ENCODE results near the gene PARL.
A peak's percentile ranks its signal among the peaks of the same experiment; 100 is the strongest.

Gene PARL

GRCh38 chr3:183815951-183816475, 68.7 kb downstream of the PARL start:
- Histone ChIP-seq H3K36me3 (replicated peaks; ENCODE audit: insufficient read depth, low read length) (no peaks in the 10 kb centered on the region), H2AFZ (ENCODE audit: low read length) (no peak overlapping the region), H3K9me2 (replicated peaks; ENCODE audit: insufficient read depth, low read length) (no peaks in the 10 kb centered on the region), H3K27me3 (replicated peaks; ENCODE audit: insufficient read depth, low read length) (no peaks in the 10 kb centered on the region), H3K9ac (ENCODE audit: low read length) (peak overlapping the region; percentile 36; the same call in 1 of the 2 replicates), H3K4me2 (ENCODE audit: low read depth, low read length) (peak overlapping the region; percentile 48), H3K79me2 (ENCODE audit: low read length) (no peaks in the 10 kb centered on the region), H3K27ac (ENCODE audit: low read length) (peak overlapping the region; percentile 76), H3F3A (ENCODE audit: insufficient read depth, low read length) (peaks cover 24% of the 10 kb centered on the region), H3K4me3 (ENCODE audit: low read length) (peak overlapping the region; percentile 18; the same call in 1 of the 2 replicates), H3K9me3 (replicated peaks; ENCODE audit: insufficient read depth, low read length) (no peaks in the 10 kb centered on the region), H3K4me1 (ENCODE audit: low read length) (peaks cover 23% of the 10 kb centered on the region), H4K20me1 (ENCODE audit: insufficient read depth, low read length) (no peaks in the 10 kb centered on the region)
- DNase-seq, result peak; percentile 69
- TF ChIP-seq EZH2phosphoT487 (IDR thresholded peaks at IDR 0.05; ENCODE audit: low read length) (no peak), EZH2 (optimal IDR thresholded peaks at IDR 0.05; ENCODE audit: low read depth, low read length) (no peak), CTCF (IDR thresholded peaks at IDR 0.05; ENCODE audit: low read length) (no peak)

- Histone ChIP-seq H3K4me2 (ENCODE audit: low read depth, low read length) (peak overlapping the region; percentile 48), H3K79me2 (ENCODE audit: low read length) (no peaks in the 10 kb centered on the region), H4K20me1 (ENCODE audit: insufficient read depth, low read length) (no peaks in the 10 kb centered on the region), H3K36me3 (replicated peaks; ENCODE audit: insufficient read depth, low read length) (no peaks in the 10 kb centered on the region), H3K27me3 (replicated peaks; ENCODE audit: insufficient read depth, low read length) (no peaks in the 10 kb centered on the region), H3K27ac (ENCODE audit: low read length) (peak overlapping the region; percentile 76), H3K9ac (ENCODE audit: low read length) (peak overlapping the region; percentile 36; the same call in 1 of the 2 replicates), H3K9me2 (replicated peaks; ENCODE audit: insufficient read depth, low read length) (no peaks in the 10 kb centered on the region), H3K9me3 (replicated peaks; ENCODE audit: insufficient read depth, low read length) (no peaks in the 10 kb centered on the region), H2AFZ (ENCODE audit: low read length) (peak overlapping the region; percentile 21), H3F3A (ENCODE audit: insufficient read depth, low read length) (peaks cover 24% of the 10 kb centered on the region), H3K4me1 (ENCODE audit: low read length) (peaks cover 23% of the 10 kb centered on the region), H3K4me3 (ENCODE audit: low read length) (peak overlapping the region; percentile 18; the same call in 1 of the 2 replicates)
- TF ChIP-seq EZH2phosphoT487 (IDR thresholded peaks at IDR 0.05; ENCODE audit: low read length) (no peak), EZH2 (optimal IDR thresholded peaks at IDR 0.05; ENCODE audit: low read depth, low read length) (no peak), CTCF (IDR thresholded peaks at IDR 0.05; ENCODE audit: low read length) (no peak)
- peak; percentile 76 for DNase-seq
Observed at GRCh38 chr3:183815563-183815940, 69.1 kb downstream of the PARL start.

- H3K4me1 ChIP-seq (ENCODE audit: low read length), result peaks cover 23% of the 10 kb centered on the region
- H3K9me3 ChIP-seq (replicated peaks; ENCODE audit: insufficient read depth, low read length), result no peaks in the 10 kb centered on the region
- TF ChIP-seq CTCF (IDR thresholded peaks at IDR 0.05; ENCODE audit: low read length) (no peak), EZH2 (optimal IDR thresholded peaks at IDR 0.05; ENCODE audit: low read depth, low read length) (no peak), EZH2phosphoT487 (IDR thresholded peaks at IDR 0.05; ENCODE audit: low read length) (no peak)
- 0 out of 2 replicates have a peak, but pooled peaks cover 5% of the 10 kb centered on the region for H3K36me3 ChIP-seq (replicated peaks; ENCODE audit: insufficient read depth, low read length)
- H3K4me2 ChIP-seq (ENCODE audit: low read depth, low read length), result no peak overlapping the region; the same call in 1 of the 2 replicates
- H3K9me2 ChIP-seq (replicated peaks; ENCODE audit: insufficient read depth, low read length), result no peaks in the 10 kb centered on the region
- H3K79me2 ChIP-seq (ENCODE audit: low read length), result no peaks in the 10 kb centered on the region
- no peaks in the 10 kb centered on the region for H4K20me1 ChIP-seq (ENCODE audit: insufficient read depth, low read length)
- peak overlapping the region; percentile 76; the same call in 1 of the 2 replicates for H3K27ac ChIP-seq (ENCODE audit: low read length)
- H3F3A ChIP-seq (ENCODE audit: insufficient read depth, low read length), result peaks cover 24% of the 10 kb centered on the region
- DNase-seq, result no peak
- no peak overlapping the region for H3K9ac ChIP-seq (ENCODE audit: low read length)
- H3K4me3 ChIP-seq (ENCODE audit: low read length), result no peak overlapping the region
- H2AFZ ChIP-seq (ENCODE audit: low read length), result no peak overlapping the region
- no peaks in the 10 kb centered on the region for H3K27me3 ChIP-seq (replicated peaks; ENCODE audit: insufficient read depth, low read length)
Observed at GRCh38 chr3:183814240-183814639, 70.4 kb downstream of the PARL start.

Measured in MM.1S (cell line).